Fibroblast of pulmonary artery (primary cell): Measurements from ENCODE around the gene POLD4.

Experiments
- DNase-seq: peaks from one replicate; pipeline ENCODE4 v3.0.0-alpha.2; 2010; ENCODE audit warnings: low read depth
- H3K4me3 ChIP-seq: replicated peaks from 2 replicates; pipeline ENCODE4 v1.5.1; 2011; ENCODE audit warnings: low read depth, mild to moderate bottlenecking, control low read depth, low read length, moderate library complexity
- CTCF ChIP-seq: IDR thresholded peaks from 2 replicates; pipeline ENCODE4 v1.5.1; 2011; ENCODE audit warnings: mild to moderate bottlenecking, control low read depth, low read length, inconsistent platforms; ENCODE audit errors: missing control alignments

POLD4 gene

GRCh38 chr11:67349036-67349435 is 4.3 kb downstream of the POLD4 start:
- DNase-seq = no peak
- no peak overlapping the region for H3K4me3 ChIP-seq
- TF ChIP-seq CTCF = no peak

- no peak for DNase-seq
- no peak overlapping the region for H3K4me3 ChIP-seq
- no peak for TF ChIP-seq CTCF
Observed at GRCh38 chr11:67347964-67348749, 5.2 kb downstream of the POLD4 start.

DNA sequence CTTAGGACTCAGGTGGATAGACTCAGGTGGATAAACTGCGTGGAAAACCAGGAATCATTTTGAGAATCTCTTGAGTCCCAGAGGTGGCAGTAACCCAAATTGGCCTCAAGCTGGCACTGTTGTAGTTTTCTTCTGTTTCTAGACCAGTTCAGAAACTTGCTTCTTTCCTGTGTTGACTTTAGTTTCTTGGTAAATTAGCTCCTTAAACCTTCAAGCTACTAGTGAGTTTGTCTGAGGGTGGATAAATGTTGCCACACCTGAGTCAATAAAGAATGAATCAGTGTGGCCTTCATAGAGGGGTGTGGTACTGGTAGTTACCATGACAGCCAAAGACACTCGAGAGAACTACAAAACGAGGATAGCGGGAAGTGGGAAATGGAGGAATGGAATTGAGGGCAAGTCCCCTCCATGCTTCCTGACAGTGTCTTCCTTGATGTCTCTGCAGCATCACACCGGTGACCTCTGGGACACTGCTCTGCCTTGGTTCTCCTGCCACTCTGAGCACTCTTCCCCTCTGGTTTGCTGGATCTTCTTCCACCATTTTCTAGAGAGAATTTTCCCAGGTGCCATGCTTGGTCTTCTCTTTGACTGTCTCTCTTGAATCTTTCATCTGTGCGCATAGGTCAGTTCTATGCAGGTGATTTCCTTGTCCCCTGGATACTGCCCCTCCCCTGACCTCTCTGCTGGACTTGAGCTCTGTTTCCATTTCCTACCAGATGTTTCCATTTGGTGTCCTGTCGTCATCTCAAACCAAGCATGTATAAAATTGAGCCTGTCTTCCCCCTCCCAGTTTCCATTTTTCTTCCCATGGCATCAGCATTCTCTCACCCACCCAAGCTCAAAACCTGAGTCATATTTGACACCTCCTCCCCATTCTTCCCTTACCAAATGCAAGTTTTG is 7.2 kb downstream of the POLD4 start:
- peak; percentile 94 for TF ChIP-seq CTCF
- no peak overlapping the region for H3K4me3 ChIP-seq
- DNase-seq = peak; percentile 82

DNA sequence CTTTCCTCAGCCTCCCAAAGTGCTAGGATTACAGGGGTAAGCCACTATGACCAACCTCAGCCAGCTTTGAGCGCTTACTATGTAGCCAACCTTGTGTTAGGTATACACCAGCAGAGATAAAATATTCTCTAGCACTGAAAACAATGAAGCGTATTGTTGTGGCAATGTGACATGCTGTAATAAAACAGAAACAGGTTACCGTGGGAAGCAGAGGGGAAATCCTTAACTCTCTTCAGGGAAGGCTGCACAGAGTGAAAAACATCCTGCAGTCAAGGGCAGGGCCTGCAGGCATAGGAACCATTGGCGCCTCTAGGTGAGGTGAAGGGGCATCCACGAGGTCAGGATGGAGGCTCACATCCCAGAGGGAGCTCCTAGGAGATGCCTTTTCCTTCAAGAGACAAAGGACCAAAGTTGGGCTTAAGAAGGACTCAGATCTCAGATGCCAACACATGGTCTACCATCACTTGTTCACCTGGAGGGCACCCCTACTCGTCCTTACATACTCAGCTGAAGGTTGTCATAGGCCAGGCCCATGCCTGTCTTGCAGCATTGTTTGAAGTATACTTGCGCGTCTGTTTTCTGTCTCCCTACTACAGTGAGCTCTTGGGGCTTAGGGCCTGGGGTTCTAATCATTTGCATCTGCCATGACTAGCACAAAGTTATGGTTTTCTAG is 8.0 kb downstream of the POLD4 start:
- DNase-seq = no peak
- no peak overlapping the region for H3K4me3 ChIP-seq
- no peak for TF ChIP-seq CTCF

DNA sequence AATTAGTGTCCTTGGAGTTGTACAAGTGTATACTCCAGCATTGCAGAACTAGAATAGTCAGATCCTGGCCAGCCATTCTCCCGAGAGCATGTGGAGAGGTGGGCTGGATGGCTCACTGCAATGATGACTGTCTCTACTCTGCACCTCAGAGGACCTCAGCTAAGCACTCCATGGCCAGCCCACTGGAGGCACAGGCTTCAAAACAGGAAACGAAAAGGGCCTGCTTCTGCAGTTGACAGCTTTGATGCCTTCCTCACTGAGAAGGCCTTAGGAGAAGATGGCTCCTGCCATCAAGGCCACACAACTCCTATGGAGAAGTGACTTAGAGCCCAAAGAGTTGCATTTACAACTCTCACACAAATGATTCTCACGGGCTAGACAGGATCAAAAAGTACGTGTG is 9.1 kb downstream of the POLD4 start:
- no peak for DNase-seq
- H3K4me3 ChIP-seq = no peak overlapping the region
- TF ChIP-seq CTCF = no peak

GRCh38 chr11:67337257-67337656 is 16.1 kb downstream of the POLD4 start:
- no peak for TF ChIP-seq CTCF
- no peak for DNase-seq
- H3K4me3 ChIP-seq = no peak overlapping the region
